ENCODE results near the gene DLGAP1. TPM values are rescaled to one million over a fixed set of nuclear protein-coding genes. Genes with fewer than 3 reads are reported as not detected.

The DLGAP1 gene
- total RNA-seq, 6 experiments from 2014 or later: 0.09 to 0.31 (median 0.18) TPM; not detected in 2

GRCh38 chr18:3540805-3541548, 914.1 kb downstream of the DLGAP1 start:
- DNase-seq (no peak), ATAC-seq (no peak)
- TF ChIP-seq, protein P1, sequence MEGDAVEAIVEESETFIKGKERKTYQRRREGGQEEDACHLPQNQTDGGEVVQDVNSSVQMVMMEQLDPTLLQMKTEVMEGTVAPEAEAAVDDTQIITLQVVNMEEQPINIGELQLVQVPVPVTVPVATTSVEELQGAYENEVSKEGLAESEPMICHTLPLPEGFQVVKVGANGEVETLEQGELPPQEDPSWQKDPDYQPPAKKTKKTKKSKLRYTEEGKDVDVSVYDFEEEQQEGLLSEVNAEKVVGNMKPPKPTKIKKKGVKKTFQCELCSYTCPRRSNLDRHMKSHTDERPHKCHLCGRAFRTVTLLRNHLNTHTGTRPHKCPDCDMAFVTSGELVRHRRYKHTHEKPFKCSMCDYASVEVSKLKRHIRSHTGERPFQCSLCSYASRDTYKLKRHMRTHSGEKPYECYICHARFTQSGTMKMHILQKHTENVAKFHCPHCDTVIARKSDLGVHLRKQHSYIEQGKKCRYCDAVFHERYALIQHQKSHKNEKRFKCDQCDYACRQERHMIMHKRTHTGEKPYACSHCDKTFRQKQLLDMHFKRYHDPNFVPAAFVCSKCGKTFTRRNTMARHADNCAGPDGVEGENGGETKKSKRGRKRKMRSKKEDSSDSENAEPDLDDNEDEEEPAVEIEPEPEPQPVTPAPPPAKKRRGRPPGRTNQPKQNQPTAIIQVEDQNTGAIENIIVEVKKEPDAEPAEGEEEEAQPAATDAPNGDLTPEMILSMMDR (IDR thresholded peaks at IDR 0.05): no peak
- TF ChIP-seq POLR2A (IDR thresholded peaks at IDR 0.05): no peak
- Histone ChIP-seq H3K27me3 (no peaks in the 10 kb centered on the region), H3K9me3 (no peaks in the 10 kb centered on the region), H3K27ac (no peak overlapping the region), H3K4me3 (no peak overlapping the region), H3K4me1 (no peaks in the 10 kb centered on the region), H3K36me3 (no peaks in the 10 kb centered on the region)
- 55% methylated on average over 6 of the region's 6 CpGs for WGBS (ENCODE audit: insufficient coverage, low coverage, low lambda C conversion rate, missing lambda C conversion rate)
- intact Hi-C loops (cut with DNase I): no loop called here

- DNase-seq (no peak), ATAC-seq (no peak)
- H3K9me3 ChIP-seq: no peaks in the 10 kb centered on the region
- H3K27me3 ChIP-seq: no peaks in the 10 kb centered on the region
- intact Hi-C loops (cut with DNase I): no loop called here
- no peak overlapping the region for H3K27ac ChIP-seq
- 72% methylated on average over 3 of the region's 3 CpGs for WGBS (ENCODE audit: insufficient coverage, low coverage, low lambda C conversion rate, missing lambda C conversion rate)
- H3K36me3 ChIP-seq: no peaks in the 10 kb centered on the region
- H3K4me1 ChIP-seq: no peaks in the 10 kb centered on the region
- TF ChIP-seq POLR2A (IDR thresholded peaks at IDR 0.05): no peak
- H3K4me3 ChIP-seq: no peak overlapping the region
Measured at GRCh38 chr18:3538954-3539617, 916.0 kb downstream of the DLGAP1 start.

- TF ChIP-seq, protein P1 (IDR thresholded peaks at IDR 0.05): no peak
- Histone ChIP-seq H3K9me3 (no peaks in the 10 kb centered on the region), H3K27ac (no peak overlapping the region), H3K4me1 (no peaks in the 10 kb centered on the region), H3K36me3 (no peaks in the 10 kb centered on the region), H3K27me3 (no peaks in the 10 kb centered on the region), H3K4me3 (no peak overlapping the region)
- 68% methylated on average over 3 of the region's 3 CpGs for WGBS (ENCODE audit: insufficient coverage, low coverage, low lambda C conversion rate, missing lambda C conversion rate)
- intact Hi-C loops (cut with DNase I): no loop called here
- no peak for DNase-seq
- no peak for ATAC-seq
Measured at GRCh38 chr18:3538456-3538855, 916.7 kb downstream of the DLGAP1 start.

GRCh38 chr18:3530807-3531206, 924.3 kb downstream of the DLGAP1 start:
- Histone ChIP-seq H3K4me1 (no peaks in the 10 kb centered on the region), H3K9me3 (no peaks in the 10 kb centered on the region), H3K4me3 (no peak overlapping the region), H3K27ac (no peak overlapping the region), H3K27me3 (no peaks in the 10 kb centered on the region), H3K36me3 (no peaks in the 10 kb centered on the region)
- intact Hi-C loops (cut with DNase I): no loop called here
- 90% methylated on average over 4 of the region's 5 CpGs for WGBS (ENCODE audit: insufficient coverage, low coverage, low lambda C conversion rate, missing lambda C conversion rate)
- ATAC-seq (no peak), DNase-seq (no peak)
- no peak for TF ChIP-seq POLR2A (IDR thresholded peaks at IDR 0.05)
- TF ChIP-seq, protein P1 (IDR thresholded peaks at IDR 0.05): no peak

- no peak for DNase-seq
- WGBS (ENCODE audit: insufficient coverage, low coverage, low lambda C conversion rate, missing lambda C conversion rate): 44% methylated on average over 3 of the region's 3 CpGs
- H3K4me1 ChIP-seq: no peaks in the 10 kb centered on the region
- H3K36me3 ChIP-seq: no peaks in the 10 kb centered on the region
- H3K27ac ChIP-seq: no peak overlapping the region
- no peak for ATAC-seq
- intact Hi-C loops (cut with DNase I): no loop called here
- H3K9me3 ChIP-seq: no peaks in the 10 kb centered on the region
- no peak overlapping the region for H3K4me3 ChIP-seq
- TF ChIP-seq, protein P1 (IDR thresholded peaks at IDR 0.05): no peak
- TF ChIP-seq POLR2A (IDR thresholded peaks at IDR 0.05): no peak
- no peaks in the 10 kb centered on the region for H3K27me3 ChIP-seq
Measured at GRCh38 chr18:3529601-3530000, 925.5 kb downstream of the DLGAP1 start.

All from right lobe of liver (tissue), 6 donors.